Measurements from ENCODE around the gene ADGRG2.
"Not testable (repeated sequence)": the region's sequence is repeated elsewhere in the genome, so short reads cannot be mapped to it uniquely, and the experiment has no call there.

ADGRG2 gene

DNA sequence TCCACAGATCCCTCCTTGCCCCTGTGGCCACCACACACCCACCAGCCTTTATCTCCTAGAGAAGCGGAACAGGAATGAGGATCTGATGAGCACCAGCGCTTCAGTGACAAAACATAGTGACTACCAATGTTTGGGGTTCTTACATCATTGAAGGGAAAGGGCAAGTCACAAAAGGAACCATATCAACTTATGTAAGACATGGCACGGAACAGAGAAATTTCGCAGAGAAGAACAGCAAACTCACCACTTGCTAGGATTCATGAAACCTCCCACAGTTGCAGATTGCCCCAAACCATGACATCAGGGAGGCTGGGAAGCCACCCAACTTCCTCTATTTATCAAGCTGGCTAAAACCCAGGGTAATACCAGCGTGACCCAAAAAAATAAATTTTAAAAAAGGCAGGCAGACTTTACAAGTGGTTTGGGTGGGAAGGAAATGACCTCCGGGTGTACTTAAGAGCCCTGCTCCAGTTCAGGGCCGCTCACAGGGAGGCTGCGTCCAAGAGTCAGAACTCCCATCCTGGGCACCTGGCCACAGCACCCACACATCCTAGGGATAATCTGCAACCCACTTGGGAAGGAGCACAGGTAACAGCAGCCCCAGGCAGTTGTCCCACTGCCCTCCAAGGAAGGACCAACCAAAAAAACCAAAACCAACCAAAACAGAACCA lies 36.0 kb downstream of the ADGRG2 start:
- DNase-seq: no peak

DNA sequence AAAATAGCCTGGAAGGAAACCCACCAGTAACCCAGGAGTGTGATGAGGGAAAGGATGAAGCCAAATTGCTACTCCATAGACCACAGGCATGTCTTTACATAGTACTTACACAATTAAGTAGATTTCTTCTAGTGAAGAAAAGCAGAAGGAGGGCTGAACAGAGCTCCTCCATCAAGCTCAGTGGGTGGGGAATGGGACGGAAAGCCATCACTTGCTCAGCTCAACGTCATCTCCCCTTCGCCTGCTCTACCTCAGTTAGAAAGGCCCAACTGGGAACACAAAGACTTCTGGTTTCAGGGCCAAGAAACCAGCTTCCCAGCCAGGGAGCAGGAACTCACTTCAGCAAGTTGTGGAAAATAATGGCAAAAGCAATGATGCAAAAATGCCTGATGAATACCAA lies 36.6 kb downstream of the ADGRG2 start:
- no peak for DNase-seq

DNA sequence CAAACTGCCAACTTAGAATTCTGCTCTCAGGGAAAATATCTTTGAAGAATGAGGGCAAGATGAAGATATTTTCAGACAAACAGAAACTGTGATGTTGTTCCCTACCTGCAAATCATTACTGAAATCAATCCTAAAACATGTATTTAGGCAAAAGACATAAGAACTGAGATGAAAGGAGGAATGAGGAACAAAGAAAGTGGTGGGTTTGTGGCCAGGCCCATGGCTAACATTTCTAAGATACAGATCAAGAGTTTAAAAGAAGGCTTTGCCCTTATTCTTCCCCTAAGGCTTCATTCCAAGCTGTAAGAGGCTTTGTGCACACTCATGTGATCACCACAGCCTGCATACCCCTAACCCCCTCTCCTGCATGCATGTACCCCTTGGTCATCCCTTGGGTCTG lies 46.5 kb downstream of the ADGRG2 start:
- no peak for DNase-seq

DNA sequence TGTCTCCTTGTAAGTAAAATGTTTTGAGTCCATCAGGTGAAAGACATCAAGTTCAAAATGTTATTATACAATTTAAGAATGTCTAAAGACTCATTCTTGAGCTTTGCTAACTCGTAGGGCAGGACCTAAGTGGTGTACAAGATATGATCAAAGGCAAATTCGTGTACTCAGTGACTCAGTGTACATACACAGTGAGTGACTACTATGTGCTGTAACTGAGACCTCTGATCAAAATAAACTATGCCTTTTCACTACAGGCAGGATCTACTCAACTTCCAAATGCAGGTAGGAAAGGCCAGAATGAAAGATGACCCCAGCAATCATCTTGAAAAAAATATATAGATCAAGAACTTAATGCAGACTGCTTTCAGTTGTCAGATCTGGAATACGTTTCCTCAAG lies 49.9 kb downstream of the ADGRG2 start:
- no peak for DNase-seq

DNA sequence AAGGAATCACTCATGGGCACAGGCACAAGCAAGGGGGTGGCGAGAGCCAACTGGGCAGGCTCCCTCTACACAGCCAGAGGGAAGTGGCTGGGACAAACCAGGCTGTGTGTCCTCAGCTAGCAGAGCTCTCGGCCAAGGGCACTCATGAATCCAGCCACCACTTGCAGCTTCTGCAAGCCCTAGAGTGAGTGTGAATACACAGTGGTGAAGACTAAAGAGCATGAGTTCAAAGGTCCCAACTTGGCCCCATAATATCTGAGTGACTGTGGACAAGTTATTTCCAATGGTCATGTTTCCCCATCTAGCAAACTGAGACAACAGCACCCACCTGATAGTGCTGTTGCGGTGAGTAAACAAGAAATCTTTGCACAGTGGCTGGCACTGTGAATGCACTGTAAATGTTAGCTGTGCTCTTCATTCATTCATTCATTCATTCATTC lies 51.7 kb downstream of the ADGRG2 start:
- DNase-seq: peak in 16 of 58 donors; percentile 0 to 15 (median 1)

DNA sequence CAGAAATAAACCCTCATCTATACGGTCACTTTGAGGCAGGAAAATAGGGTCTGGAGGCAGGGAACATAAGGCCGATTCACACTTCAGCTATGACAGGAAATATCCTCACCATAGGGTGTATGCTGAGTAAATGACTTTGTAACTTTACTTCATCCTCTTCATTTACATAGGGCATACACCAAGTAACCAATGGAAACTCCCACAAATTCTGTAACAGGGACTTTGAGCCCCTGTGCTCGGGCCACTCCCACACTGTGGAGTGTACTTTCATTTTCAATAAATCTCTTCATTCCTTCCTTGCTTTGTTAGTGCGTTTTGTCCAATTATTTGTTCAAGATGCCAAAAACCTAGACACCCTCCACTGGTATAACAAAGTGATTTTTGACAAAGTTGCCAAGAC lies 55.3 kb downstream of the ADGRG2 start:
- not testable (repeated sequence) for DNase-seq

DNA sequence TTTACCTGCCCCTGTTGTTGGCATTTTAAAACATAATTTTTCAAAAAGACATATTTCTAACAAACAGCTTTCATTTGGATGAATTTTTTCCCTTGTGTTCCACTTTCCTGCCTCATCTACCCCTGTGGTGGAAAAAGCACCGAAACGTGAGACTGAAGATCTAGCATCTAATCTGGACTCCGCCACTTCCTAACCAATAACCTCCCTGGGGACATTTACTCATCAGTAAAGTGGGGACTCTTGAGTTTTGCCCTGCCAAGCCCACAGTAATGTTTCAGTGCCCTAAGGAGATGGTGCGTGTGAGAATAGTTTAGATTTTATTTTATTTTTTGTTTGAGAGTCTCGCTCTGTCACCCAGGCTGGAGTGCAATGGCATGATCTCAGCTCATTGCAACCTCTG lies 56.7 kb downstream of the ADGRG2 start:
- DNase-seq: no peak

DNA sequence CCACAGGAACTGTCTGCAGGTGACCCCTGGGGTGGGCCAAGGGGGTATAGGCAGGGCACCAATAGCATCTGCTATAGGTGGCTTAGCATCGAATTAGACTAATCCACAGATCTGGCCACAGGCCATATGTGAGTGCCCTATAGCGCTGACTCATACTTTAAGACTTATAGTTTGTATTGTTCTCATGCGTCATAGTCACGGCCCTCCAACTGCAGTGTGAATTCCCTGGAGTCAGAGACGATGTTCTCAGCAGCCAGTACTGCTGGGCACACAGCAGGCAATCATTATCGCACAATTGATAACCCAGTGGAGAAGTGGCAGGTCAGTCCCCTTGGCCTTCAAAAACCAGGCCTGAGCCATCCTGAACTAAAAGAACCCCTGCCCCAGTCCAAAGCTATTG lies 58.1 kb downstream of the ADGRG2 start:
- no peak for DNase-seq

DNA sequence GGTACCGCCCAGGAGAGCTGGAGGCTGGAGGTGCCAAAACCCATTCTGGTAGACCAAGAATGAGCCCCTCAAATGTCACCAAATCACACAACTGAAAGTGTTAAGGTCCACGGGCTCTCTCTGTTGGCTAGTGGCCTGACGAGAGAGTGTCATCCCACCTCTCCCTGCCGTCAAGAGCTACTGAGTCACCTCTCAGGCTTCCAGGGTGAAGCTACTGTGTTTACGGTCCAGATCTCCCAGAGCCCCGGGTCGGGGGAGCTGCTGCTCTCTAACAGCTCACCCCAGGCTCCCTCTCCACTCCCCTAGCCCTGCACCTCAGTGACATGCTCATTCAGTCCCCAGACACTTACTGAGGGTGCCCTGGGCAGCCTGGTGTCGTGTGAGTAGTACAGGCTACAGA lies 59.2 kb downstream of the ADGRG2 start:
- DNase-seq: no peak

DNA sequence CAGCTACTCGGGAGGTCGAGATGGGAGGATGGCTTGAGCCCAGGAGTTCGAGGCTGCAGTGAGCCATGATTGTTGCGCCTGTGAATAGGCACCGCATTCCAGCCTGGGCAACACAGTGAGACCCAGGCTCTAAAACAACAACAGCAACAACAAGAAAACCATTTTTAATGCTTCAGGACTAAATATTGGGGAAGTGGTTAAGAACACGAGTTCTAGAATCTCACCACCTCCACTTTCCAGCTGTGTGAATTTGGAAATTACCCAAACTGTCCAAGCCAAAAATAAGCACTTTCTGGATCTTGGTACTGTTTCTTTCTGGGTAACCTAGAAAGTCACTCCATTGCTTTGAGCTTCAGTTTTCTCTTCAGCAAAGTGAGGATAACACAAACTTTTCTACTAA lies 63.2 kb downstream of the ADGRG2 start:
- DNase-seq: no peak

DNA sequence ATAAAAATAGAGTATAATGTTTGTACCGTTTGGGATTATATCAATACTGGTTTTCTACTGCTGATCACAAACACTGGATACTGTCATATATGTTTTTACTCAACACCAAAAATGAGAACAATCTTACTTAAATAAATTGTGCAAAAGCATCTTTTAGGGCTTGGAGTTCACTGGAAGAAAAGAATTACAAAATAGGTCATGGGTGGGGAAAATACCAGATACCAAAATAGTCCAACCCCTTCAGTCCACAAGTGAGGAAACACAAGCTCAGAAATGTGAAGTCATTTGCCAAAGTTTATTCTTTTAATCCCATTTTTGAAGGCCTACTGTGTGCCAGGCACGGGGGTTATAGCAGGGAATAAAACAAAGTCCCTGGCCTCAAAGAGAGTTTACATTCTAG lies 64.4 kb downstream of the ADGRG2 start:
- DNase-seq: no peak

DNA sequence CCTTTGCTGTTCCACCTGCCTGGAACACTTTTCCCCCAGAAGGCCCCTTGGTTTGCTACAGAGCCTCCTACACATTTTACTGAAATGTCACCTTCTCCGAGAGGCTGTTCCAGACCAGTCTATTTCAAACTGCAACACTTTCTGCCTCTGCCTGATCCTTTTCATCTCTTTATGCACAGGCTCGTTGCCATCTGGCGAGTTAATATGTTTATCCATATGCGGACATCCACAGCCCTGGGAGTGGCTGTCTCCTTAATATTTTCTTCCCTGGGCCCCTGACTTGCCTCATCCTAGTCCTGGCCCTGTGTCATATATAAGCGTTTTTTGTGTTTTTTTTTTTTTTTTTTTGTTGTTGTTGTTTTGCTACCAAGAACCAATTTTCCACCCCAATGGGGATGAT lies 73.2 kb downstream of the ADGRG2 start:
- DNase-seq: no peak

DNA sequence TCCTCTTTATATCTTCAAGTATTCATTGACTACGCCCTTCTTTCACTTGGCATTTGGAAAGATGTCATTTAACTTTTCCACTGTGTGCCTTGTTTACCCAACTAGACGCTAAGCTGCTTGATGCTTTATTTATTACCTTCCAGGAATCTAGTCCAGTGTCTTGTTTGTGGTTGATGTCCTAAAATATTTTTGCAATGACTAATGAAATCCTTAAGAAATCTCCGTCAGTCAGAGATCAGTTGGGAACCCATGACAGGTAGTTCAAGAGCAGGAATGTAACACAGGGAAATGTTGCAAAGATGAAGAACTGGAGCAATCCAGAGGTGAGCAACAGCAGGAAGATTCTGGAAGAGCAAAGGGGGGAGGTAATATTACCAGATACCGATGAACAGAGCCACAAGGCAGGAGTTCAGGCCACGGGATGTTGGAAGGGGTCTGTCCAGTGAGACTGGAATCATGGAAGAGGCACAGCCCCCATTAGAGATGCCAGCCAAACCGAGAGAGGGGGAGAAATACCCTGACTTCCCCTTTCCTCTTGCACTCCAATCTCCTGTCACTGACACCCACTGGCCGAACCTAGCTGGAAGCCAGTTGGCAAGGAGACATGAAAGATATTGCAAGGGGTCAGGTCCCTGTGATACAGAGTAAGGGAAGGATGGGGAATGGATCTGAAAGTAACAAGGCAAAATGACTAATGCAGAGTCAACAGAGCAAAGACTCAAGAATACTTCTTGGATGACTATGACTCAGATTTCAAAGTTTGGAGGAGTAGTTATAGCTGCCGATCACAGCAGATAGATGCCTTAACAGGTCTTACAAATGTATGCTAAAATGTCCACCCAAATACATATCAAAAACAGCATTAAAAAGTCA lies 75.7 kb downstream of the ADGRG2 start:
- no peak for DNase-seq

DNA sequence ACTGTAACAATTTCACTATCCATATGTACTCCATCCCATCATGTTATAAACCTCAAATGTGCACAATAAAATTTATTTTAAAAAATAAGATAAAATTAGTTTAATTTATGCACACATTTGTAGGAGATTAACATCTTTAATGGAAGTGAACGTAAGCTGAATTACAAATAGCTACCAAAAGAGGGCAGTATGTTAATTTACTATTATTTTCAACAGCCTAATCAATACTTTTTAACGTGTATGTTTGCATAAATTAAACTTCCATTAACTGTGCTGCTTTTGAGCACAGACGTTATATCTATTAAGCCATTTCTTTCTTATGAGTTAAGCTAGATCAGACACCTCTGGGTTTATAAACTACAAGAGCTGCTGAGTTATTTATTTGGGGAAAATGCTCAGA lies 81.9 kb downstream of the ADGRG2 start:
- DNase-seq: no peak

DNA sequence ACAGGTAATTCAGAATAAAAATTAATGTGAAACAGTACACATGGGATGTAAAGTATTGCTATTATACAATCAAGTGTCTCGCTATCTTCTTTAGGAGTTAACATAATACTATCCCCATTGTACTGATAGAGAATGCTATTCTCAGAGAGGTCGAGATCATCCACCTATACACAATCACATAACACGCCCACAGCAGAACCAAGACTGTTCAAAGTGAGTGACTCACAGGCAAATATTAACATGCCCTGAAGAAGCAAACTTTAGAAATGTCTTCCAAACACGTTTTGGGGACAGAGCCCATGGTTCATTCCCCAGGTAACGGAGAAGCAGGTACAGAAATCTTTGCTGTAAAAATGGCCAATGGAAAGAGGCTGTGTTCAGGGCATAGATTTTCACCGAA lies 88.2 kb downstream of the ADGRG2 start:
- no peak for DNase-seq

DNA sequence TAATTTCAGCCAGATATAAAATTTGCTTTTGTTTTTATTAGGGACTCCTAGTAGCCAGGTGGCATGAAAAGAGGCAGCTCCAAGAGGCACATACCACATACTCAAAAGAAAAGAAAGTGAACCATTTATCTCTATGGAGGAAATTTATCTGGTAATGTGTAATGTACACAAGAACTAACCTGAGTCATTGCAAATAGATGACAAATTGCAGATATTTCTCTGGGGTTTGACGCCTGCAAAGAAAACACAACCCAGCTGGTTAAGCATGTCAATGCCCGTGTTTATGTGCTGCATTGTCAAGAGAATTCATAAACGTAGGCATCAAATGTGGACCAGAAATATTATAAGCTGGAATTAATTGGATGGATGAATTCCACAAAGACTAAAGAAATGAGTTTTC lies 91.5 kb downstream of the ADGRG2 start:
- no peak for DNase-seq

DNA sequence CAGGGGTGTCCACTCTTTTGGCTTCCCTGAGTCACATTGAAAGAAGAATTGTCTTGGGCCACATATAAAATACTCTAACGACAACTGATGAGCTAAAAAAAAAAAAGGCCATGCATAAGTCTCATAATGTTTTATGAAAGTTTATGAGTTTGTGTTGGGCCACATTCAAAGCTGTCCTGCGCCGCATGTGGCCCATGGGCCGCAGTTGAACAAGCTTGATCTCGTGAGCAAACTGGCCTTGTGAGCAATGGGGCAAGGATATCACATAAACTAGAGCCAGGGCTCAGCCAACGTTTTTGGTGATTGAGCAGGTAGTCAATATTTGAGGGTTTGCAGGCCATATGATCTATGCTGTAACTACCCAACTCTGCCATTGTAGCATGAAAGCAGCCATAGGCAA lies 93.7 kb downstream of the ADGRG2 start:
- no peak for DNase-seq

DNA sequence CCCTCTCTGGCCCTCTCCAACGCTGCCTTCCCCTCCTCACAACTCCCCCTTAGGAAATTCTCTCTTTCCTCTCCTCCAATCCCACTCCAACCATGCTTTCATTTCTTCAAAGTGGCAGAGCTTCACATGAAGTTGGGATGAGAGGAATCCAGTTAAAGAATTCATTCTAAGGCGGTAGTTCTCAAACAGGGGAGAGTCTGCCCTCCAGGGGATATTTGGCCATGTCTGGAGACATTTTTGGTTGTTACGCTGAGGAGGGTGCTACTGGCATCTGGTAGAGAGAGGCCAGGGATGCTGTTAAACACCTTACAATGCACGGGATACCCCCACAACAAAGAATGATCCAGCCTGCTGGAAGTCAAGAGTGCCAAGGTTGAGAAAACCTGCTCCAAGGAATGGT lies 97.9 kb downstream of the ADGRG2 start:
- DNase-seq: no peak

DNA sequence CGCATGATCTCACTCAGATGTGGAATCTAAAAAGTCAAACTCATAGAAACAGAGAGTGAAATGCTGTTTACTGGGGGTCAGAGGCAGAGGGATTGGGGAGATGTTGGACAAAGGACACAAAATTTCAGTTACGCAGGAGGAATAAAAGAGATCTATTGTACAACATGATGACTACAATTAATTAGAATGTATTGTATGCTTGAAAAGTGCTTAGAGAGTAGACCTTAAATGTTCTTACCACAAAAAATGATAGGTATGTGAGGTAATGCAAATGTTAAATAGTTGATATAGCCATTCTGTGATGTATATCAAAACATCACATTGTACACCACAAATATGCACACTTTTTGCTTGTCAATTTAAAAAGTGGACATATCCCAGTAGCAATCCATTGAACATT lies 102.3 kb downstream of the ADGRG2 start:
- DNase-seq: no peak

DNA sequence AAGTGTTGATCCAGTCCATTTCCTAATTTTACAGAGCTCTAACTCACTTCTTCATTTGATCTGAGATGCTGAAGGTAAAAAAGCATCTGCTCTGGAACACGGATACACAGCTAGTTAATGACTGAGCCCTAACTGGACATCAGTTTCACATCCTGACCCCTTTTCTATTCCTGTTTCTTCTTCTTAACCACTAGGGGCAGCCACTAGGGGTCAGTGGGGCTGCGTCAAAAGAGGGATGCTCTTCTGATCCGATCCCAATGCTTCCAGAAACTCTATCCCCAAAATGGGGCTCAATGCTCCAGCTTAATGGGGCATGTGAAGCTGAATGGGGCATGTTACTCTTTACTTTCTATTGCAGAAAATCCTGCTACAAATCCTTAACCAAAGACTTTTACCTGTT lies 105.0 kb downstream of the ADGRG2 start:
- no peak for DNase-seq

DNA sequence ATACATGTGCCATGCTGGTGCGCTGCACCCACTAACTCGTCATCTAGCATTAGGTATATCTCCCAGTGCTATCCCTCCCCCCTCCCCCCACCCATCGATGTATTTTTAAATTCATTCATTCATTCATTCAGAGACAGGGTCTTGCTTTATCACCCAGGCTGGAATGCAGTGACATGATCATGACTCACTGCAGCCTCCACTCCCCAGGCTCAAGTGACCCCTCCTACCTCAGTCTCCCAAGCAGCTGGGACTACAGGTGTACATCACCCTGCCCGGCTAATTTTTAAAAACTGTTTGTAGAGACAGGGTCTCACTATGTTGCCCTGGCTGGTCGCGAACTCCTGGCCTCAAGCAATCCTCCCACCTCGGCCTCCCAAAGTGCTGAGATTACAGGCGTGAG lies 105.7 kb downstream of the ADGRG2 start:
- DNase-seq: not testable (repeated sequence)

DNA sequence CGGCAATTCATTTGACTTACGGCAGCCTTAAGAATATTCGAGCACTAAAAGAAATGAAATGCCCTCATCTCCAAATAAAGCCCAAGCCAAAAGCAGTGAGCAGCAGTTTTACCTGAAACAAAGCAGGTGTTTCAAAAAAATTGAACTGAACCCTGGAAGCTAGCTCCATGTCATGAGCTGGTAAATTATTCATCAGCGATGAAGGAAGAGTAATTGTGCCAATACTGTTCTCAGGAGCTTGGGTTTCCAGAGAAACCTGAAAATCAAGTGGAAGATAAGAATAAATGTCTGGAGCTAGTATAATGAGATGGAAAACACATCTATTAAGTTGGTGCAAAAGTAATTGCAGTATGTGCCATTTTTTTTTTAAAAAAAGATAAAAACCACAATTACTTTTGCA lies 114.4 kb downstream of the ADGRG2 start:
- no peak for DNase-seq

DNA sequence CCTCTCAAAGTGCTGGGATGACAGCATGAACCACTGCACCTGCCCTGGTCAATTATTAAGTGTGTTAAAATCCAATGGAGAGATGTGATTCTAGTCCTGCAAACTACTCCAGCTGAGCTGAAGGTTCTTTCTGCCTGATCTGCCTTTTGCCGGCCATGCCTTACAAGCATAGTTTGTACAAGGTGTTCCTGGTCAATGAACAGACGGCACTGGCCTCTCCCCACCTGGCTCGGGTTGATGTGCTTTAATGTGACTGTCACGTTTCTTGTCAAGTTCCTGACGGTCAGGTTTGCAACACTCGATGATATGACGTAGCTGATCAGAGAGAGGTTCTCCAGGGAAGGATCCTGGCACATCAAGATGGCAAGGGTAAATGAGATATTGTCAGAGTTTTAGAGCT lies 115.3 kb downstream of the ADGRG2 start:
- DNase-seq: no peak
